Fibroblast of the aortic adventitia (primary cell): Measurements from ENCODE around the gene MYH6. TPM values are rescaled to one million over a fixed set of nuclear protein-coding genes. Genes with fewer than 3 reads are reported as not detected.

Experiments used
- DNase-seq: peaks from one replicate; pipeline ENCODE4 v3.0.0-alpha.2; 2010; ENCODE audit warnings: low read depth
- H3K4me3 ChIP-seq: 2 replicates; pipeline ENCODE4 v1.5.1; 2011; ENCODE audit warnings: low read depth, mild to moderate bottlenecking, control low read depth, low read length, moderate library complexity
- total RNA-seq: library from RNA; depleted of rRNA; stranded (reverse); fragments of >200 nt; gene quantifications from 2 replicates; pipeline ENCODE4 v1.2.3, GENCODE V29; 2012; ENCODE audit warnings: low replicate concordance
- TF ChIP-seq, protein P1 (sequence below): IDR thresholded peaks from 2 replicates; pipeline ENCODE4 v1.5.1; 2011; ENCODE audit warnings: mild to moderate bottlenecking, low read length, control low read depth, inconsistent platforms; ENCODE audit not compliant: insufficient read depth

The MYH6 gene
- total RNA-seq, 1 donor: not detected

- TF ChIP-seq, protein P1, sequence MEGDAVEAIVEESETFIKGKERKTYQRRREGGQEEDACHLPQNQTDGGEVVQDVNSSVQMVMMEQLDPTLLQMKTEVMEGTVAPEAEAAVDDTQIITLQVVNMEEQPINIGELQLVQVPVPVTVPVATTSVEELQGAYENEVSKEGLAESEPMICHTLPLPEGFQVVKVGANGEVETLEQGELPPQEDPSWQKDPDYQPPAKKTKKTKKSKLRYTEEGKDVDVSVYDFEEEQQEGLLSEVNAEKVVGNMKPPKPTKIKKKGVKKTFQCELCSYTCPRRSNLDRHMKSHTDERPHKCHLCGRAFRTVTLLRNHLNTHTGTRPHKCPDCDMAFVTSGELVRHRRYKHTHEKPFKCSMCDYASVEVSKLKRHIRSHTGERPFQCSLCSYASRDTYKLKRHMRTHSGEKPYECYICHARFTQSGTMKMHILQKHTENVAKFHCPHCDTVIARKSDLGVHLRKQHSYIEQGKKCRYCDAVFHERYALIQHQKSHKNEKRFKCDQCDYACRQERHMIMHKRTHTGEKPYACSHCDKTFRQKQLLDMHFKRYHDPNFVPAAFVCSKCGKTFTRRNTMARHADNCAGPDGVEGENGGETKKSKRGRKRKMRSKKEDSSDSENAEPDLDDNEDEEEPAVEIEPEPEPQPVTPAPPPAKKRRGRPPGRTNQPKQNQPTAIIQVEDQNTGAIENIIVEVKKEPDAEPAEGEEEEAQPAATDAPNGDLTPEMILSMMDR: no peak
These were observed 28.5 kb upstream of the MYH6 start for GRCh38 chr14:23436327-23437132.

DNA sequence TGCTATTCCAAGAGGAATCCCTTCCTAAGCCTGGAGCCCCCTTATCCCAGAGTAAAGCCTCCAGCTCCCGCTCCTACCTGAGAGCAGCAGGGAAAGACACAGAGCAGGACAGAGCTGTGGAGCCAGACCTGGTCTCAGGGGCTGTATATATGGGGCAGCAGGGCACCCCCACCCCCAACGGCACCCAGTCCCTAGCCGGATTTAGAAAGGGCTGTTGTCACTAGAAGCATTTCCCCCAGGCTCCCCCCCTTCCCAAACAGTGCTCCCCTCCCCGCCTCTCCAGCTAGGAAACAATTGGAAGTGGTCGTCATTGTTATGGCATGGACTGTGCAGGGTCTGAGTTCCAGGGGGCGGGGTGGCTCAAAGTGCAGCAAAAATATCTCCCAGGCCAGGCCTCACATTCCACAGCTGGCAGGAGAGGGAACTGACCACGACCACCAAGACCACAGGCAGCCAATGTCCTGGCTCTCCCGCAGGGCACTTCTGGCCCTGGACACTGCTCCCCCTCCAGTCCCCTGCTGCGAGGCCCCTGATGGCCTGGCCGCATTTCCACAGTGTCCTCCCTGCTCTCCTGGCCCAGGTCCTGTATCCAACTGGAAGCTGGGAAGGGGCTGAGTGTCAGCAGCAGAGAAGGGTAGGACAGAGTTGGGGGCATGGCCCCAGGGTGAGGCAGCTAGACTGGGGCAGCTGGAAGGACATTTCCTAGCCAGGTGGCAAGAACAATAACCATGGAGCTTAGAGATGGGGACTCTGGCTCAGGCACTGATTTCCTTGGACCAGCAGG is 27.7 kb upstream of the MYH6 start, which contains the start of gene MYH7:
Gene MYH7 (minus strand): TSS at position 118 of the 784 bp plus-strand sequence. CDS start 1,928 bp downstream, outside the sequence.
- TF ChIP-seq, protein P1: no peak
- no peak for DNase-seq
- H3K4me3 ChIP-seq: no peak within 1 kb of the TSS

More at GRCh38 chr14:23436327-23437132, 28.5 kb upstream of the MYH6 start:
- H3K4me3 ChIP-seq: no peak overlapping the region
- no peak for DNase-seq

DNA sequence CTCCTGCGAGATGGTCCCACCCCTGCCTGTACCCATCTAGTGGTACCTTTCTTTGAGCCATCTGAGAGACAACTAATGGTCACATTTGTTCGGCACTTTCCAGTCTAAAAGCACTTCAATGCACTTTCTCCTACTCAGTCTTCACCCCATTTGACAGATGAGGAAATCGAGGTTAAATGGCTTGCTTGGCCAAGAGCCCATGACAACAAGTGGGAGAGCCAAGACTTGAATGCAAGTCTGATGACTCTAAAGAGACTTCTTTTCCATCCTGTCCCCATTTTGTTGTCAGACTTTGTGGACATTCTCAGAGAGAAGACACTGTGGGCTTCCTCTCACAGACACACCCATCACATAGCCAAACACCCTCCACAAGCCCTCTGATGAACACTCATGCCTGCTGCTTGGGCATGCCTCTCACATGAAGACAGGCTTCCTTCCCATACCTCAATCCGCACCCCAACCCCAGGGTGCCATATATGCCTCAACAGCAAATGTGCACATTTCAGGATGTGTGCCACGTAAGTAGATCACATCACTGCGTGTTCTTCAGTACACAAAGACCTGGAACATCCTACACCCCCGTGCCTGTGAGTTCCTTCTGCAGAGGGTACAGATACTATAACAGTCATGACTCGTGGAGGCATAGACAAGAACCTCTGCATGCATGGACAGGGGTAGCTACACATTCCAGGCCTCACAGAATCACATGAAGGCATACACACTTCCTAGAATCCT is 26.6 kb upstream of the MYH6 start:
- no peak overlapping the region for H3K4me3 ChIP-seq
- DNase-seq: no peak
- TF ChIP-seq, protein P1: no peak

DNA sequence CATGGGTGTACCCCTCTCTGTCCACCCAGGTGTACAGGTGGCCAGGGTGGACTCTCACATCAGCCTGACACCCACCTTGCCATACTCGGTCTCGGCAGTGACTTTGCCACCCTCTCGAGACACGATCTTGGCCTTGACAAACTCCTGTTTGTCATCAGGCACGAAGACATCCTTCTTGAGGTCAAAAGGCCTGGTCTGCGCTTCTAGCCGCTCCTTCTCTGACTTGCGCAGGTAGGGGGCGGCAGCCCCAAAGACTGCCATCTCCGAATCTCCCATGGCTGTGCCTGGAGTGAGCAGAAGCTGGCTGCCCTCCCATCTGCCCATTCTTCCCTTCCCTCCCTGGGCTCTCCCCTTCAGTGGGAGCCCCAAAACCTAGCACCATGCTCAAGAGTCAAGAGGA is 25.4 kb upstream of the MYH6 start:
- DNase-seq: no peak
- H3K4me3 ChIP-seq: no peak overlapping the region
- TF ChIP-seq, protein P1: no peak

DNA sequence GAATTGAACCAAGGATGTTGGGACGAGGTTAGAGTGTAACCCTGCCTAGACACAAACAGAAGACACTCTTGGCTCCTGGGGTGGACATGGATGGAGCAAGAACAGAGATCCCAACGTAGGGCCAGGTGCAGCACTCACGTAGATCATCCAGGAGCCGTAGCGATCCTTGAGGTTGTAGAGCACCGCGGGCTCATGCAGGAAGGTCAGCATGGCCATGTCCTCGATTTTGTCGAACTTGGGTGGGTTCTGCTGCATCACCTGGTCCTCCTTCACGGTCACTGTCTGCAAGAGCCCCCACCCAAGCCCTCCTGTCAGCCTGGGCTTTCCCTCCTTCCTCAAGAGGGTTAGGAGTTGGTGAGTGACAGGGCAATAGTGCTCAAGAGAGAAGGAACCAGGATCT is 24.9 kb upstream of the MYH6 start:
- no peak overlapping the region for H3K4me3 ChIP-seq
- no peak for DNase-seq
- TF ChIP-seq, protein P1: no peak

DNA sequence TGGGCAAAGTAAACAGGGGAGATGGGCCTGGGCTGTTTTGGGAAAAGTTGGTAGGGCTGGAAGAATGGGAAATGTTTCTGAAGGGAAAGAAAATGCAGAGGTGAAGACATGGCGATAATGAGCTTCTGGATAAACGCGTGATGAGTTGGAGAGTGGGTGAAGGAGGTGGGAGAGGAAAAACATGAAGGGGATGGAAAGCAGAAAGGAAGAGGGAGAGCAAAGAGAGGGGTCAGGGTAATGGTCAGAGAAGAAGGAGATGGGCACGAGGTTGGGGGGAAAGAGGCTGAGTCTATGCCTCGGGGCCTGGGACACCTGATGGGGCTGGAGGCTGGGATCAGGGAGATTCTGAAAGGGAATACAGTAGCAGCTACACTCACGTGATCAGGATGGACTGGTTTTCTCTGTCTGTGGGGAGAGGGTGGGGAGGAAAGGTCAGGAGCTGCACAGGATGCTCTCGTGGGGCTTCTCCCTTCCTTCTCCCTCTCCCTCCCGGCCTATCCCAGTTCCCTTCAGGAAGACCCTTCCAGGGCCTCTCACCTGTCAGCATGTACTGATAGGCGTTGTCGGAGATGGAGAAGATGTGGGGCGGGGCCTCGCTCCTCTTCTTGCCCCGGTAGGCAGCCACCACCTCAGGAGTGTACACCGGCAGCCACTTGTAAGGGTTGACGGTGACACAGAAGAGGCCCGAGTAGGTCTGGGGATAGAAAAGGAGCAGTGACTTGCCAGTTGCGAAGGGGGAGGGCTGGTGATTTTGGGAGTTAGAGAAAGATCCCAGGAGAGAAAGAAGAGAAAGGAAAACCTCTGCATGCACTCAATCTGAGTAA is 24.2 kb upstream of the MYH6 start:
- DNase-seq: no peak

More for the DNA sequence above, 24.2 kb upstream of the MYH6 start:
- TF ChIP-seq, protein P1: no peak
- H3K4me3 ChIP-seq: no peak overlapping the region
